Liver (tissue), 3 donors: ENCODE measurements around the gene COL4A4.

Experiments
- JUND ChIP-seq, 2 donors: IDR thresholded peaks; 2 replicates each; pipeline ENCODE4 v1.6.1; 2016; ENCODE audit warnings: antibody characterized with exemption in 2 of 2
- TF ChIP-seq, protein P1 (sequence below): fragments of 150-350 bp; IDR thresholded peaks from 2 replicates; pipeline ENCODE4 v1.5.1; 2017; ENCODE audit warnings: improper control_type of control experiment, low read depth, low read length; ENCODE audit not compliant: missing input control
- TF ChIP-seq, protein P2 (sequence below): IDR thresholded peaks from 2 replicates; pipeline ENCODE4 v1.6.1; 2016; ENCODE audit warnings: antibody characterized with exemption
- TF ChIP-seq, protein P3 (sequence below): IDR thresholded peaks from 2 replicates; pipeline ENCODE4 v1.6.1; 2016; ENCODE audit warnings: antibody characterized with exemption, mild to moderate bottlenecking
- donor health status: healthy.
- donor health status: healthy.

DNA sequence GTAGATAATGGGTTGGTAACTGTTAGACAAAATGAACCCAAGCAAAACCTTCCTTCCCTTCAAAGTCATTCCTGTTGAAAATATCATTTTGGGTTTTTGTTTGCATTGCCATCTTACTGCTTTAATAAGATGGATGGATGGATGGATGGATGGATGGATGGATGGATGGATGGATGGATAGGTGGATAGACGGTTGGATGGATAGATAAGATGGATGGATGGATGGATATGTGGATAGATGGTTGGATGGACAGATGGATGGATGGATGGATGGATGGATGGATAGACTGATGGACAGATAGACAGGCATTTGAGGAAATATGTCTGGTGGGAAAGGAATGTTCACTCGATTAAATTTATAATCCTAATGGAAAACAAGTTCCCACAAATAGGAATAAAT is 133.2 kb downstream of the COL4A4 start:
- TF ChIP-seq, protein P1, sequence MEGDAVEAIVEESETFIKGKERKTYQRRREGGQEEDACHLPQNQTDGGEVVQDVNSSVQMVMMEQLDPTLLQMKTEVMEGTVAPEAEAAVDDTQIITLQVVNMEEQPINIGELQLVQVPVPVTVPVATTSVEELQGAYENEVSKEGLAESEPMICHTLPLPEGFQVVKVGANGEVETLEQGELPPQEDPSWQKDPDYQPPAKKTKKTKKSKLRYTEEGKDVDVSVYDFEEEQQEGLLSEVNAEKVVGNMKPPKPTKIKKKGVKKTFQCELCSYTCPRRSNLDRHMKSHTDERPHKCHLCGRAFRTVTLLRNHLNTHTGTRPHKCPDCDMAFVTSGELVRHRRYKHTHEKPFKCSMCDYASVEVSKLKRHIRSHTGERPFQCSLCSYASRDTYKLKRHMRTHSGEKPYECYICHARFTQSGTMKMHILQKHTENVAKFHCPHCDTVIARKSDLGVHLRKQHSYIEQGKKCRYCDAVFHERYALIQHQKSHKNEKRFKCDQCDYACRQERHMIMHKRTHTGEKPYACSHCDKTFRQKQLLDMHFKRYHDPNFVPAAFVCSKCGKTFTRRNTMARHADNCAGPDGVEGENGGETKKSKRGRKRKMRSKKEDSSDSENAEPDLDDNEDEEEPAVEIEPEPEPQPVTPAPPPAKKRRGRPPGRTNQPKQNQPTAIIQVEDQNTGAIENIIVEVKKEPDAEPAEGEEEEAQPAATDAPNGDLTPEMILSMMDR, result no peak
- TF ChIP-seq JUND (IDR thresholded peaks at IDR 0.05), result no peak
- TF ChIP-seq, protein P2, sequence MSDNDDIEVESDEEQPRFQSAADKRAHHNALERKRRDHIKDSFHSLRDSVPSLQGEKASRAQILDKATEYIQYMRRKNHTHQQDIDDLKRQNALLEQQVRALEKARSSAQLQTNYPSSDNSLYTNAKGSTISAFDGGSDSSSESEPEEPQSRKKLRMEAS, result no peak
- TF ChIP-seq, protein P3, sequence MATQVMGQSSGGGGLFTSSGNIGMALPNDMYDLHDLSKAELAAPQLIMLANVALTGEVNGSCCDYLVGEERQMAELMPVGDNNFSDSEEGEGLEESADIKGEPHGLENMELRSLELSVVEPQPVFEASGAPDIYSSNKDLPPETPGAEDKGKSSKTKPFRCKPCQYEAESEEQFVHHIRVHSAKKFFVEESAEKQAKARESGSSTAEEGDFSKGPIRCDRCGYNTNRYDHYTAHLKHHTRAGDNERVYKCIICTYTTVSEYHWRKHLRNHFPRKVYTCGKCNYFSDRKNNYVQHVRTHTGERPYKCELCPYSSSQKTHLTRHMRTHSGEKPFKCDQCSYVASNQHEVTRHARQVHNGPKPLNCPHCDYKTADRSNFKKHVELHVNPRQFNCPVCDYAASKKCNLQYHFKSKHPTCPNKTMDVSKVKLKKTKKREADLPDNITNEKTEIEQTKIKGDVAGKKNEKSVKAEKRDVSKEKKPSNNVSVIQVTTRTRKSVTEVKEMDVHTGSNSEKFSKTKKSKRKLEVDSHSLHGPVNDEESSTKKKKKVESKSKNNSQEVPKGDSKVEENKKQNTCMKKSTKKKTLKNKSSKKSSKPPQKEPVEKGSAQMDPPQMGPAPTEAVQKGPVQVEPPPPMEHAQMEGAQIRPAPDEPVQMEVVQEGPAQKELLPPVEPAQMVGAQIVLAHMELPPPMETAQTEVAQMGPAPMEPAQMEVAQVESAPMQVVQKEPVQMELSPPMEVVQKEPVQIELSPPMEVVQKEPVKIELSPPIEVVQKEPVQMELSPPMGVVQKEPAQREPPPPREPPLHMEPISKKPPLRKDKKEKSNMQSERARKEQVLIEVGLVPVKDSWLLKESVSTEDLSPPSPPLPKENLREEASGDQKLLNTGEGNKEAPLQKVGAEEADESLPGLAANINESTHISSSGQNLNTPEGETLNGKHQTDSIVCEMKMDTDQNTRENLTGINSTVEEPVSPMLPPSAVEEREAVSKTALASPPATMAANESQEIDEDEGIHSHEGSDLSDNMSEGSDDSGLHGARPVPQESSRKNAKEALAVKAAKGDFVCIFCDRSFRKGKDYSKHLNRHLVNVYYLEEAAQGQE, result no peak
